HepG2 (cell line): ENCODE measurements around the gene PRM3. TPM values are rescaled to one million over a fixed set of nuclear protein-coding genes. Genes with fewer than 3 reads are reported as not detected.

Source experiments
- ADNP ChIP-seq: sonication (generic); formaldehyde crosslinking; IDR thresholded peaks from 2 replicates; pipeline ENCODE4 v1.4.0; 2020; ENCODE audit warnings: missing genetic modification reagents
- BORCS8-MEF2B ChIP-seq: sonication (generic); formaldehyde crosslinking; IDR thresholded peaks from 2 replicates; pipeline ENCODE4 v1.8.0; 2022; ENCODE audit warnings: mild to moderate bottlenecking, missing genetic modification reagents
- FOXP1 ChIP-seq, 2 experiments: fragments of 450-650 bp in 1 of 2; IDR thresholded peaks; 2 replicates each; pipeline ENCODE4 v1.6.1; 2017 to 2018; ENCODE audit warnings: antibody characterized with exemption in 1 of 2
- KLF15 ChIP-seq: sonication (generic); formaldehyde crosslinking; IDR thresholded peaks from 2 replicates; pipeline ENCODE4 v1.8.1; 2023; ENCODE audit warnings: borderline replicate concordance, mild to moderate bottlenecking, inconsistent platforms, missing genetic modification reagents, mixed read lengths
- MED8 ChIP-seq: sonication (generic); formaldehyde crosslinking; IDR thresholded peaks from 2 replicates; pipeline ENCODE4 v1.8.1; 2023; ENCODE audit warnings: mild to moderate bottlenecking, missing genetic modification reagents; ENCODE audit not compliant: insufficient replicate concordance
- MIXL1 ChIP-seq: IDR thresholded peaks from 2 replicates; pipeline ENCODE4 v1.6.1; 2016
- NBN ChIP-seq: fragments of 450-650 bp; conservative IDR thresholded peaks from 2 replicates; pipeline ENCODE4 v1.6.1; 2017
- NFAT5 ChIP-seq: sonication (generic); formaldehyde crosslinking; IDR thresholded peaks from 2 replicates; pipeline ENCODE4 v1.4.0; 2020; ENCODE audit warnings: missing genetic modification reagents
- NR2F1 ChIP-seq, 2 experiments: fragments of 450-650 bp in 1 of 2; formaldehyde crosslinking in 1 of 2; IDR thresholded peaks; 2 replicates each; pipeline versions ENCODE4 v1.5.0 to v1.6.1; 2016 to 2020; ENCODE audit warnings: mild to moderate bottlenecking in 1 of 2, missing compliant biosample characterization in 1 of 2, missing genetic modification reagents in 1 of 2, moderate library complexity in 1 of 2
- PCBP1 ChIP-seq: fragments of 200-400 bp; formaldehyde crosslinking; IDR thresholded peaks from 2 replicates; pipeline ENCODE4 v1.6.1; 2017; ENCODE audit warnings: mild to moderate bottlenecking, low read depth, low read length, borderline replicate concordance
- RBFOX2 ChIP-seq: fragments of 200-400 bp; formaldehyde crosslinking; IDR thresholded peaks from 2 replicates; pipeline ENCODE4 v1.6.1; 2017; ENCODE audit warnings: low read depth, mild to moderate bottlenecking, low read length
- REPIN1 ChIP-seq: sonication (generic); formaldehyde crosslinking; IDR thresholded peaks from 2 replicates; pipeline ENCODE4 v1.8.0; 2022; ENCODE audit warnings: missing genetic modification reagents, low read depth, mild to moderate bottlenecking, borderline replicate concordance
- XRCC5 ChIP-seq: fragments of 200-400 bp; formaldehyde crosslinking; optimal IDR thresholded peaks from 2 replicates; pipeline ENCODE3; 2017; ENCODE audit warnings: mild to moderate bottlenecking, low read length
- ZKSCAN1 ChIP-seq: fragments of 150-350 bp; IDR thresholded peaks from 2 replicates; pipeline ENCODE4 v1.6.1; 2014; ENCODE audit warnings: low read length
- ZNF101 ChIP-seq: sonication (generic); formaldehyde crosslinking; IDR thresholded peaks from 2 replicates; pipeline ENCODE4 v1.4.0; 2020; ENCODE audit warnings: mild to moderate bottlenecking, low read depth, missing genetic modification reagents, borderline replicate concordance
- ZNF142 ChIP-seq: sonication (generic); formaldehyde crosslinking; IDR thresholded peaks from 2 replicates; pipeline ENCODE4 v1.4.0; 2020; ENCODE audit warnings: missing genetic modification reagents
- ZNF143 ChIP-seq: sonication (generic); formaldehyde crosslinking; IDR thresholded peaks from 2 replicates; pipeline ENCODE4 v1.4.0; 2020; ENCODE audit warnings: missing genetic modification reagents
- ZNF343 ChIP-seq: sonication (generic); formaldehyde crosslinking; IDR thresholded peaks from 2 replicates; pipeline ENCODE4 v1.4.0; 2020; ENCODE audit warnings: mild to moderate bottlenecking, missing genetic modification reagents
- ZNF431 ChIP-seq: sonication (generic); formaldehyde crosslinking; IDR thresholded peaks from 2 replicates; pipeline ENCODE4 v1.9.0; 2022; ENCODE audit warnings: missing genetic modification reagents, low read depth, mild to moderate bottlenecking, borderline replicate concordance
- ZNF629 ChIP-seq: sonication (generic); formaldehyde crosslinking; conservative IDR thresholded peaks from 2 replicates; pipeline ENCODE4 v1.5.0; 2020; ENCODE audit warnings: missing genetic modification reagents
- ZNF670 ChIP-seq: sonication (generic); formaldehyde crosslinking; IDR thresholded peaks from 2 replicates; pipeline ENCODE4 v1.8.0; 2022; ENCODE audit warnings: mild to moderate bottlenecking, missing genetic modification reagents, borderline replicate concordance
- polyA plus RNA-seq, 8 experiments: library from polyadenylated mRNA; depleted of rRNA in 3 of 8; stranded (reverse) in 7 of 8; unstranded in 1 of 8; fragments of >200 nt; fragmentation: Illumina TruSeq in 4 of 8; extraction: Trizol in 4 of 8; gene quantifications; 2 replicates each; pipeline versions ENCODE4 v1.2.1 to v1.2.3, GENCODE V29; 2011 to 2016; ENCODE audit warnings: low read depth in 4 of 8, missing spikeins in 1 of 8, mixed read lengths in 1 of 8; ENCODE audit not compliant: insufficient read depth in 1 of 8
- total RNA-seq, 5 experiments: library from RNA; depleted of rRNA; stranded (reverse); fragments of >200 nt; fragmentation: Illumina TruSeq; extraction: Trizol; gene quantifications; 2 replicates each; pipeline ENCODE4 v1.2.3, GENCODE V29; 2016; ENCODE audit warnings: low read depth in 1 of 5

Gene PRM3
- total and polyA plus RNA-seq, 2 of the 13 experiments (the other 11 are each of a cell fraction or from before 2014, with no cell fraction given), result not detected

- TF ChIP-seq ZNF142 (CRISPR knock-in tag), result no peak
- TF ChIP-seq MIXL1, result no peak
- no peak for TF ChIP-seq BORCS8-MEF2B (CRISPR knock-in tag)
- TF ChIP-seq PCBP1, result no peak
- no peak for TF ChIP-seq ZNF101 (CRISPR knock-in tag)
- TF ChIP-seq ADNP (CRISPR knock-in tag), result peak; percentile 29; the same call in 1 of the 2 replicates
- TF ChIP-seq ZNF670 (CRISPR knock-in tag), result peak; percentile 30; the same call in 1 of the 2 replicates
- TF ChIP-seq MED8 (CRISPR knock-in tag), result no peak
- TF ChIP-seq KLF15 (CRISPR knock-in tag), result no peak
- TF ChIP-seq XRCC5, result no peak
- TF ChIP-seq NBN, result no peak
- no peak for TF ChIP-seq REPIN1
- no peak for TF ChIP-seq ZNF343 (CRISPR knock-in tag)
- TF ChIP-seq ZKSCAN1, result no peak
- no peak for TF ChIP-seq NFAT5 (CRISPR knock-in tag)
- 0 out of 2 replicates have a peak, but pooled peaks have one; percentile 8 for TF ChIP-seq ZNF143
- TF ChIP-seq FOXP1 (IDR thresholded peaks at IDR 0.05), result no peak
- TF ChIP-seq FOXP1 (CRISPR knock-in tag; IDR thresholded peaks at IDR 0.05), result no peak
- TF ChIP-seq ZNF629 (CRISPR knock-in tag), result peak; percentile 93
- TF ChIP-seq RBFOX2, result 0 out of 2 replicates have a peak, but pooled peaks have one; percentile 19
- peak; percentile 65; the same call in 1 of the 2 replicates for TF ChIP-seq ZNF431 (CRISPR knock-in tag)
- no peak for TF ChIP-seq NR2F1 (CRISPR knock-in tag; IDR thresholded peaks at IDR 0.05)
These were observed 20.9 kb downstream of the PRM3 start (continued) for GRCh38 chr16:11252482-11252931.
